ENCODE measurements around the gene PIK3C2A.

PIK3C2A gene

DNA sequence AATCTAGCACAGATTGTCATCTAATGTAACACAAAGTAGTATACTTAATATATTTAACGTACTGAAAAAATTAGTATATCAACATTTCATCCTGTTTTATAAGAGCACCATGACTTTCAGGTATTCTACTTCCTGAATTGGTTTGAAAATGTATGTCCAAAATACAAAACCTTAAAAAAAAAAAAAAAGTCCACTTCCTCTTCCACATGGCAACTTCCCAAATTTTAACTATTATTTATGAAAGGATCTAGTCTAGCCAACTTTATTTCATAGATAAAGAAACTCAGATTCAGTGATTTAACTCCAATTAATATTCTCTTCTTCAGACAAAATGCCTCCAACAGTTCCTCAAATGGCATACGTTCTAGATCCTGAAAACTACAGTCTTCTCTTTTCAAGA lies 44.0 kb downstream of the PIK3C2A start:
- H3K9me3 ChIP-seq = no peaks in the 10 kb centered on the region
- no peak for DNase-seq
- intact Hi-C loops (cut with DNase I; ENCODE audit: low total_unique reads) = no loop called here
- no peak overlapping the region for H3K4me3 ChIP-seq
- no peak overlapping the region for H3K27ac ChIP-seq
- peaks cover 6 to 18% (median 8%) of the 10 kb centered on the region in 3 donors for H3K36me3 ChIP-seq
- peaks cover 0 to 60% (median 22%) of the 10 kb centered on the region in 4 donors for H3K4me1 ChIP-seq
- no peaks in the 10 kb centered on the region for H3K27me3 ChIP-seq
- TF ChIP-seq, protein P1, sequence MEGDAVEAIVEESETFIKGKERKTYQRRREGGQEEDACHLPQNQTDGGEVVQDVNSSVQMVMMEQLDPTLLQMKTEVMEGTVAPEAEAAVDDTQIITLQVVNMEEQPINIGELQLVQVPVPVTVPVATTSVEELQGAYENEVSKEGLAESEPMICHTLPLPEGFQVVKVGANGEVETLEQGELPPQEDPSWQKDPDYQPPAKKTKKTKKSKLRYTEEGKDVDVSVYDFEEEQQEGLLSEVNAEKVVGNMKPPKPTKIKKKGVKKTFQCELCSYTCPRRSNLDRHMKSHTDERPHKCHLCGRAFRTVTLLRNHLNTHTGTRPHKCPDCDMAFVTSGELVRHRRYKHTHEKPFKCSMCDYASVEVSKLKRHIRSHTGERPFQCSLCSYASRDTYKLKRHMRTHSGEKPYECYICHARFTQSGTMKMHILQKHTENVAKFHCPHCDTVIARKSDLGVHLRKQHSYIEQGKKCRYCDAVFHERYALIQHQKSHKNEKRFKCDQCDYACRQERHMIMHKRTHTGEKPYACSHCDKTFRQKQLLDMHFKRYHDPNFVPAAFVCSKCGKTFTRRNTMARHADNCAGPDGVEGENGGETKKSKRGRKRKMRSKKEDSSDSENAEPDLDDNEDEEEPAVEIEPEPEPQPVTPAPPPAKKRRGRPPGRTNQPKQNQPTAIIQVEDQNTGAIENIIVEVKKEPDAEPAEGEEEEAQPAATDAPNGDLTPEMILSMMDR (IDR thresholded peaks at IDR 0.05) = no peak

DNA sequence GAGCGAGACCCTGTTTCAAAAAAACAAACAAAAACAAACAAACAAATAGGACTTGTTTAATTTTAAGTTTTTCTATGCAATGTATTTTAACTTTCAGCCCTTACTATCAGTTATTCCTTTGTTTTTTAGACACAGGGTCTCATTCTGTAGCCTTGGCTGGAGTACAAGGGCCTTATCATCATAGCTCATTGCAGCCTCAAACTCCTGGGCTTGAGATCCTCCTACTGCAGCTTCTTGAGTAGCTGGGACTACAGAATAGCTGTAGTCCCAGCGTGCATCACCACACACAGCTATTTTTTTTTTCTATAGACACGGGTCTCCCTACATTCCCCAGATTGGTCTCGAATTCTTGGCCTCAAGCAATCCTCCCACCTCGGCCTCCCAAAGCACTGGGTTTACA lies 44.5 kb downstream of the PIK3C2A start:
- Histone ChIP-seq H3K36me3 (peaks cover 2 to 13% (median 4%) of the 10 kb centered on the region in 3 donors), H3K27me3 (no peaks in the 10 kb centered on the region), H3K27ac (no peak overlapping the region), H3K4me3 (no peak overlapping the region), H3K4me1 (peaks cover 0 to 65% (median 22%) of the 10 kb centered on the region in 4 donors), H3K9me3 (no peaks in the 10 kb centered on the region)
- DNase-seq = no peak
- intact Hi-C loops (cut with DNase I; ENCODE audit: low total_unique reads) = no loop called here
- TF ChIP-seq, protein P1 (IDR thresholded peaks at IDR 0.05) = no peak

DNA sequence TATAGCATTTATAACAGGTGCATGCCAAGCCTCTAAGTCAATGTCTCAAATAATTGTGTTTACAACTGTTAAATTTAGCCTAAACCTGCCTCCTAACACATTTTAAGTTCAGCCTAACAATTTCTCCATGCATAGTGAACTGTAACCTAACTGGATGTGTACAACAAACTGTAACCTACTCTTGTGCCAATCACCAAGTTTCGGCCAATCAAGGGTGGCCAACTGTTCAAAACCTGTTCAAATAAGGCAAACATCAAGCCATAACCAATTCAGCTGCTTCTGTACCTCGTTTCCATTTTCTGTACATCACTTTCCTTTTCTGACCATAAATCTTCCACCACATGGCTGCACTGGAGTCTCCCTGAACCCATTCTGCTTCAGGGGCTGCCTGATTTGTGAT lies 45.4 kb downstream of the PIK3C2A start:
- intact Hi-C loops (cut with DNase I; ENCODE audit: low total_unique reads) = no loop called here
- peaks cover 0 to 6% (median 0%) of the 10 kb centered on the region in 3 donors for H3K36me3 ChIP-seq
- no peak overlapping the region for H3K27ac ChIP-seq
- H3K4me3 ChIP-seq = no peak overlapping the region
- H3K9me3 ChIP-seq = no peaks in the 10 kb centered on the region
- peaks cover 0 to 65% (median 22%) of the 10 kb centered on the region in 4 donors for H3K4me1 ChIP-seq
- DNase-seq = no peak
- no peaks in the 10 kb centered on the region for H3K27me3 ChIP-seq
- TF ChIP-seq, protein P1 (IDR thresholded peaks at IDR 0.05) = no peak

DNA sequence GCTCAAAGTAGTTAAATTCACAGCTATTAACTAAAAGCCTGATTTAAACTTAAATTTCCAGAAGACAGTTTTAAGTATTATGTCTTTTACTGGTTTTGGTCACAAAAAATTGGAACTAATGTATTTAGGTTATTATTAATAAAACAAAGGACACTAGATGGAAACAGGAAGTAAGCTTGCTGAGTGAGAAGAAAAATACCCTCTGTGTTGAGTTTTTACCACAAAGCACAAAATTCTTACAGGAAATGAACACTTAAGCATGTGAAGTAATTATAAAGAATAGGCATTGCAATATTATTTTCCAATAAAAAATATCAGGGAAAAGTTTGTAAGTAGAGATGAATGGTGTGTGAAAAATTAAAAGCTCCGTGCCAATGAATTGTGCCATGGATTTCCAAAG lies 46.3 kb downstream of the PIK3C2A start:
- intact Hi-C loops (cut with DNase I; ENCODE audit: low total_unique reads) = no loop called here
- no peaks in the 10 kb centered on the region for H3K27me3 ChIP-seq

DNA sequence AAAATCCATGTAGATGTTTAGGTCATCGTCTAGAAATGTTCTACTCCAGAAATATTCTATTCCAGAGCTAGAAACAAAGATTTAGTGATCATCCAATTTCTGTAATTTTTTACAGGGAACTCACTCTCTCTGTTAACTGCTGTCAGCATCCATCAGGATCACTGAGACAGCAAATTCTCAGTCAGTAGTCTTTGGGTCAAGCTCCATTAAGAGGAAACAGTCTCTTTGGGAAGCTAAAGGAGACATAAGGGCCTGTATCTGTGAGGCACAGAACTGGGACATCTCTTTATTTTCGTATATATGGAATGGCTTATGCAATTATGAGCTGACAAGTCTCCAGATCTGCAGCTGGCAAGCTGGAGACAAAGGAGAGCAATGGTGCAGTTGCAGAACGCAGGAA lies 48.3 kb downstream of the PIK3C2A start:
- Histone ChIP-seq H3K9me3 (no peaks in the 10 kb centered on the region), H3K27me3 (no peaks in the 10 kb centered on the region), H3K4me1 (peaks cover 0 to 70% (median 24%) of the 10 kb centered on the region in 4 donors), H3K36me3 (peaks cover 0 to 6% (median 0%) of the 10 kb centered on the region in 3 donors), H3K4me3 (no peak overlapping the region), H3K27ac (no peak overlapping the region)
- TF ChIP-seq, protein P1 (IDR thresholded peaks at IDR 0.05) = no peak
- no peak for DNase-seq
- intact Hi-C loops (cut with DNase I; ENCODE audit: low total_unique reads) = no loop called here

More for the DNA sequence above, 46.3 kb downstream of the PIK3C2A start:
- H3K4me3 ChIP-seq = no peak overlapping the region
- H3K27ac ChIP-seq = no peak overlapping the region
- H3K4me1 ChIP-seq = peaks cover 0 to 66% (median 24%) of the 10 kb centered on the region in 4 donors
- H3K9me3 ChIP-seq = no peaks in the 10 kb centered on the region
- DNase-seq = no peak
- no peaks in the 10 kb centered on the region for H3K36me3 ChIP-seq
- TF ChIP-seq, protein P1 (IDR thresholded peaks at IDR 0.05) = no peak

All from tibial artery (tissue), 4 donors.